ENCODE results near the gene RAB27A. TPM values are rescaled to one million over a fixed set of nuclear protein-coding genes. Genes with fewer than 3 reads are reported as not detected.
A peak's percentile ranks its signal among the peaks of the same experiment; 100 is the strongest.

RAB27A gene
- total and polyA plus RNA-seq, 2 of the 13 experiments (the other 11 are each of a cell fraction or from before 2014, with no cell fraction given): 3.4 to 8.1 TPM

GRCh38 chr15:55250392-55250791 is 39.2 kb downstream of the RAB27A start (continued):
- TF ChIP-seq RFX1 (IDR thresholded peaks at IDR 0.05) (no peak), ZGPAT (CRISPR knock-in tag; IDR thresholded peaks at IDR 0.05) (peak; percentile 49; the same call in 1 of the 2 replicates), TFE3 (CRISPR knock-in tag; IDR thresholded peaks at IDR 0.05) (peak; percentile 63), ZNF512B (CRISPR knock-in tag; IDR thresholded peaks at IDR 0.05; ENCODE audit: borderline replicate concordance) (no peak), NCOA2 (CRISPR knock-in tag; IDR thresholded peaks at IDR 0.05) (peak; percentile 73), TARDBP (CRISPR knock-in tag; IDR thresholded peaks at IDR 0.05) (no peak), FOSL2 (CRISPR knock-in tag; IDR thresholded peaks at IDR 0.05) (peak; percentile 45; the same call in 1 of the 2 replicates), YEATS2 (CRISPR knock-in tag; IDR thresholded peaks at IDR 0.05; ENCODE audit: borderline replicate concordance) (no peak), NFKB2 (CRISPR knock-in tag; IDR thresholded peaks at IDR 0.05; ENCODE audit: borderline replicate concordance) (no peak), MAX (IDR thresholded peaks at IDR 0.05) (peak; percentile 62; the same call in 1 of the 2 replicates), HNRNPLL (IDR thresholded peaks at IDR 0.05; ENCODE audit: low read depth, low read length, poor library complexity, severe bottlenecking) (no peak), PTBP1 (IDR thresholded peaks at IDR 0.05; ENCODE audit: low read depth, low read length, poor library complexity, severe bottlenecking) (no peak), GLMP (CRISPR knock-in tag; IDR thresholded peaks at IDR 0.05; ENCODE audit: borderline replicate concordance) (no peak), ATF7 (IDR thresholded peaks at IDR 0.05) (0 out of 2 replicates have a peak, but pooled peaks have one; percentile 10), ATF7 (CRISPR knock-in tag; IDR thresholded peaks at IDR 0.05) (no peak), ARID5B (CRISPR knock-in tag; IDR thresholded peaks at IDR 0.05) (peak; percentile 84), BCL6 (CRISPR knock-in tag; IDR thresholded peaks at IDR 0.05) (peak; percentile 47), ZSCAN31 (CRISPR knock-in tag; IDR thresholded peaks at IDR 0.05; ENCODE audit: low read depth) (no peak), SOX5 (CRISPR knock-in tag; IDR thresholded peaks at IDR 0.05; ENCODE audit: borderline replicate concordance) (peak; percentile 74; the same call in 1 of the 2 replicates), NR3C1 (CRISPR knock-in tag; IDR thresholded peaks at IDR 0.05) (no peak), HDAC2 (CRISPR knock-in tag; IDR thresholded peaks at IDR 0.05) (peak; percentile 50)
